H9 (cell line): ENCODE results near the gene G6PC1. TPM values are rescaled to one million over a fixed set of nuclear protein-coding genes. Genes with fewer than 3 reads are reported as not detected.

ENCODE experiments used
- DNase-seq: peaks from one replicate; pipeline ENCODE4 v3.0.0-alpha.2; 2017
- H2AFZ ChIP-seq: one replicate; pipeline ENCODE4 v1.6.1; 2013; ENCODE audit warnings: mild to moderate bottlenecking, low read length, control low read depth, moderate library complexity
- H2AK5ac ChIP-seq: 2 replicates; pipeline ENCODE4 v1.6.1; 2013; ENCODE audit warnings: low read length, control low read depth, mixed read lengths; ENCODE audit not compliant: insufficient read length
- H2BK120ac ChIP-seq: one replicate; pipeline ENCODE4 v1.6.1; 2013; ENCODE audit warnings: low read depth, mild to moderate bottlenecking, low read length, control low read depth, inconsistent platforms; ENCODE audit not compliant: poor library complexity, severe bottlenecking
- H2BK12ac ChIP-seq: 2 replicates; pipeline ENCODE4 v1.6.1; 2013; ENCODE audit warnings: low read length, control low read depth, mixed read lengths, low read depth; ENCODE audit not compliant: insufficient read length
- H2BK15ac ChIP-seq: 2 replicates; pipeline ENCODE4 v1.6.1; 2013; ENCODE audit warnings: low read depth, low read length, control low read depth
- H2BK20ac ChIP-seq: one replicate; pipeline ENCODE4 v1.6.1; 2013; ENCODE audit warnings: low read depth, mild to moderate bottlenecking, low read length, control low read depth, inconsistent platforms; ENCODE audit not compliant: poor library complexity, severe bottlenecking
- H2BK5ac ChIP-seq: 2 replicates; pipeline ENCODE4 v1.6.1; 2013; ENCODE audit warnings: low read length, control low read depth, mixed read lengths; ENCODE audit not compliant: insufficient read length
- H3K14ac ChIP-seq: 2 replicates; pipeline ENCODE4 v1.6.1; 2013; ENCODE audit warnings: low read length, control low read depth; ENCODE audit not compliant: insufficient read depth
- H3K18ac ChIP-seq: 2 replicates; pipeline ENCODE4 v1.6.1; 2013; ENCODE audit warnings: low read depth, mild to moderate bottlenecking, mixed read lengths, low read length, control low read depth; ENCODE audit not compliant: insufficient read length
- H3K23ac ChIP-seq: 2 replicates; pipeline ENCODE4 v1.6.1; 2013; ENCODE audit warnings: low read length, control low read depth, mixed read lengths, low read depth; ENCODE audit not compliant: insufficient read length
- H3K23me2 ChIP-seq: 2 replicates; pipeline ENCODE4 v1.6.1; 2013; ENCODE audit warnings: low read depth, mild to moderate bottlenecking, mixed read lengths, low read length, control low read depth; ENCODE audit not compliant: insufficient read length, poor library complexity, severe bottlenecking
- H3K27ac ChIP-seq: 2 replicates; pipeline ENCODE4 v1.5.1; 2013; ENCODE audit warnings: low read length, control low read depth, mixed read lengths, low read depth; ENCODE audit not compliant: insufficient read length
- H3K27me3 ChIP-seq: 2 replicates; pipeline ENCODE4 v1.6.1; 2013; ENCODE audit warnings: low read length, control low read depth, inconsistent platforms; ENCODE audit not compliant: insufficient read depth
- H3K4ac ChIP-seq: 2 replicates; pipeline ENCODE4 v1.6.1; 2013; ENCODE audit warnings: low read depth, mild to moderate bottlenecking, control low read depth, inconsistent platforms, low read length, moderate library complexity
- H3K4me1 ChIP-seq: 2 replicates; pipeline ENCODE4 v1.6.1; 2013; ENCODE audit warnings: low read length, control low read depth, inconsistent platforms; ENCODE audit not compliant: insufficient read depth
- H3K4me2 ChIP-seq: 2 replicates; pipeline ENCODE4 v1.6.1; 2013; ENCODE audit warnings: low read length, control low read depth, mixed read lengths; ENCODE audit not compliant: insufficient read length, insufficient read depth
- H3K56ac ChIP-seq: 2 replicates; pipeline ENCODE4 v1.6.1; 2013; ENCODE audit warnings: low read depth, mild to moderate bottlenecking, mixed read lengths, low read length, control low read depth; ENCODE audit not compliant: insufficient read length
- H3K79me1 ChIP-seq: 2 replicates; pipeline ENCODE4 v1.6.1; 2013; ENCODE audit warnings: low read depth, mild to moderate bottlenecking, moderate library complexity, low read length, control low read depth, inconsistent platforms; ENCODE audit not compliant: insufficient read depth, poor library complexity, severe bottlenecking
- H3K79me2 ChIP-seq: 2 replicates; pipeline ENCODE4 v1.6.1; 2013; ENCODE audit warnings: low read length, control low read depth, inconsistent platforms; ENCODE audit not compliant: insufficient read depth
- H3K9ac ChIP-seq: 2 replicates; pipeline ENCODE4 v1.6.1; 2013; ENCODE audit warnings: low read length, control low read depth, mixed read lengths; ENCODE audit not compliant: insufficient read length; ENCODE audit errors: extremely low read depth
- H3K9me3 ChIP-seq: one replicate; pipeline ENCODE4 v1.6.1; 2013; ENCODE audit warnings: low read depth, low read length, inconsistent platforms; ENCODE audit not compliant: control insufficient read depth
- H3T11ph ChIP-seq: one replicate; pipeline ENCODE4 v1.6.1; 2013; ENCODE audit warnings: mild to moderate bottlenecking, low read length, control low read depth, inconsistent platforms
- H4K20me1 ChIP-seq: one replicate; pipeline ENCODE4 v1.6.1; 2013; ENCODE audit not compliant: control insufficient read depth, insufficient read length, insufficient read depth
- H4K5ac ChIP-seq: 2 replicates; pipeline ENCODE4 v1.6.1; 2013; ENCODE audit warnings: low read depth, mild to moderate bottlenecking, mixed read lengths, low read length, control low read depth; ENCODE audit not compliant: insufficient read length
- H4K8ac ChIP-seq: replicated peaks from 2 replicates; pipeline ENCODE4 v1.6.1; 2013; ENCODE audit warnings: low read length, control low read depth, mixed read lengths, low read depth; ENCODE audit not compliant: insufficient read length
- H4K91ac ChIP-seq: 2 replicates; pipeline ENCODE4 v1.6.1; 2013; ENCODE audit warnings: low read depth, mild to moderate bottlenecking, moderate library complexity, mixed read lengths, low read length, control low read depth; ENCODE audit not compliant: insufficient read length
- H3K27ac Mint-ChIP-seq, 3 experiments: 2 replicates in 2 of 3; 3 replicates in 1 of 3; pipeline ENCODE4 v1.8.0; 2020 to 2021; ENCODE audit warnings: mixed read lengths in 3 of 3, mild to moderate bottlenecking in 1 of 3, moderate library complexity in 1 of 3
- H3K27me3 Mint-ChIP-seq: 2 replicates; pipeline ENCODE4 v1.8.0; 2021; ENCODE audit warnings: low read depth, mild to moderate bottlenecking, moderate library complexity, mixed read lengths
- H3K36me3 Mint-ChIP-seq, 3 experiments: 2 replicates in 2 of 3; 3 replicates in 1 of 3; pipeline ENCODE4 v1.8.0; 2020 to 2021; ENCODE audit warnings: low read depth in 3 of 3, mixed read lengths in 3 of 3; ENCODE audit not compliant: insufficient read depth in 1 of 3
- H3K4me1 Mint-ChIP-seq, 2 experiments: 2 replicates each; pipeline ENCODE4 v1.8.0; 2020; ENCODE audit warnings: mixed read lengths in 2 of 2
- H3K4me3 Mint-ChIP-seq, 2 experiments: 2 replicates in 1 of 2; 3 replicates in 1 of 2; pipeline ENCODE4 v1.8.0; 2020 to 2021; ENCODE audit warnings: mild to moderate bottlenecking in 2 of 2, mixed read lengths in 2 of 2, moderate library complexity in 1 of 2
- H3K9me3 Mint-ChIP-seq, 2 experiments: 2 replicates in 1 of 2; 3 replicates in 1 of 2; pipeline ENCODE4 v1.8.0; 2020; ENCODE audit warnings: mild to moderate bottlenecking in 2 of 2, mixed read lengths in 2 of 2, moderate library complexity in 1 of 2
- WGBS: extraction: QIAGEN DNeasy Blood & Tissue Kit; methylation state at CpG from one replicate; pipeline ENCODE4 v1.1.7; 2013; ENCODE audit warnings: missing lambda C conversion rate, low lambda C conversion rate, mixed read lengths; ENCODE audit not compliant: insufficient read length; ENCODE audit errors: extremely low coverage; 5-methylcytosine and 5-hydroxymethylcytosine counted together
- total RNA-seq: library from RNA; stranded (reverse); gene quantifications from 2 replicates; pipeline ENCODE4 v1.2.1, GENCODE V29; 2021
- TF ChIP-seq, protein P1 (sequence below): fragments of 200-600 bp; sonication (generic); conservative IDR thresholded peaks from 3 replicates; pipeline ENCODE4 v1.8.0; 2021; ENCODE audit warnings: antibody characterized with exemption, mild to moderate bottlenecking

The G6PC1 gene
- total RNA-seq, 1 experiment from 2014 or later, result not detected

DNA sequence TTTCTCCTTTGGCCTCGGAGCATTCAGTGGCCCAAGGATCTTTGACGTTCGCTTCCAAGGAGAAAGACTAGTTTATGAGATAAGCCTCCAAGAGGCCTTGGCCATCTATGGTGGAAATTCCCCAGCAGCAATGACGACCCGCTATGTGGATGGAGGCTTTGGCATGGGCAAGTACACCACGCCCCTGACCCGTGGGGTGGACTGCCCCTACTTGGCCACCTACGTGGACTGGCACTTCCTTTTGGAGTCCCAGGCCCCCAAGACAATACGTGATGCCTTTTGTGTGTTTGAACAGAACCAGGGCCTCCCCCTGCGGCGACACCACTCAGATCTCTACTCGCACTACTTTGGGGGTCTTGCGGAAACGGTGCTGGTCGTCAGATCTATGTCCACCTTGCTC lies 48.2 kb upstream of the G6PC1 start:
- TF ChIP-seq, protein P1, sequence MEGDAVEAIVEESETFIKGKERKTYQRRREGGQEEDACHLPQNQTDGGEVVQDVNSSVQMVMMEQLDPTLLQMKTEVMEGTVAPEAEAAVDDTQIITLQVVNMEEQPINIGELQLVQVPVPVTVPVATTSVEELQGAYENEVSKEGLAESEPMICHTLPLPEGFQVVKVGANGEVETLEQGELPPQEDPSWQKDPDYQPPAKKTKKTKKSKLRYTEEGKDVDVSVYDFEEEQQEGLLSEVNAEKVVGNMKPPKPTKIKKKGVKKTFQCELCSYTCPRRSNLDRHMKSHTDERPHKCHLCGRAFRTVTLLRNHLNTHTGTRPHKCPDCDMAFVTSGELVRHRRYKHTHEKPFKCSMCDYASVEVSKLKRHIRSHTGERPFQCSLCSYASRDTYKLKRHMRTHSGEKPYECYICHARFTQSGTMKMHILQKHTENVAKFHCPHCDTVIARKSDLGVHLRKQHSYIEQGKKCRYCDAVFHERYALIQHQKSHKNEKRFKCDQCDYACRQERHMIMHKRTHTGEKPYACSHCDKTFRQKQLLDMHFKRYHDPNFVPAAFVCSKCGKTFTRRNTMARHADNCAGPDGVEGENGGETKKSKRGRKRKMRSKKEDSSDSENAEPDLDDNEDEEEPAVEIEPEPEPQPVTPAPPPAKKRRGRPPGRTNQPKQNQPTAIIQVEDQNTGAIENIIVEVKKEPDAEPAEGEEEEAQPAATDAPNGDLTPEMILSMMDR, result no peak
- Histone ChIP-seq H3K9me3 (no peaks in the 10 kb centered on the region), H4K91ac (no peak overlapping the region), H4K20me1 (no peaks in the 10 kb centered on the region), H3K4me1 (no peaks in the 10 kb centered on the region), H2AK5ac (no peak overlapping the region), H2BK5ac (no peak overlapping the region), H3K18ac (no peak overlapping the region), H2BK12ac (no peak overlapping the region), H3K4ac (no peak overlapping the region), H2BK15ac (no peak overlapping the region), H2BK20ac (no peak overlapping the region), H3K27ac (no peak overlapping the region), H3K79me1 (no peaks in the 10 kb centered on the region), H3K23ac (no peak overlapping the region), H3K27me3 (no peaks in the 10 kb centered on the region), H2BK120ac (no peak overlapping the region), H3K9ac (no peak overlapping the region), H4K5ac (no peak overlapping the region), H3K79me2 (no peaks in the 10 kb centered on the region), H3K23me2 (no peaks in the 10 kb centered on the region), H3K4me2 (no peak overlapping the region), H3K56ac (no peak overlapping the region), H2AFZ (no peak overlapping the region), H3T11ph (no peak overlapping the region), H3K14ac (no peak overlapping the region), H4K8ac (no peak overlapping the region)
- Mint-ChIP-seq H3K27ac (no peak overlapping the region), H3K4me3 (no peak overlapping the region), H3K36me3 (no peaks in the 10 kb centered on the region; a peak in 1 of 7 replicates), H3K4me1 (peaks cover 4 to 8% of the 10 kb centered on the region in 2 experiments; a peak in 2 of 4 replicates), H3K9me3 (no peaks in the 10 kb centered on the region; a peak in 1 of 5 replicates), H3K27me3 (no peaks in the 10 kb centered on the region)
- WGBS, result no CpG with 5 or more reads among the region's 15 CpGs
- no peak for DNase-seq
